Upper lobe of left lung (tissue), 6 donors: ENCODE measurements around the gene P2RX3. TPM values are rescaled to one million over a fixed set of nuclear protein-coding genes. Genes with fewer than 3 reads are reported as not detected.

ENCODE experiments used
- ATAC-seq, 2 donors: fragments of 200-7000 bp; cut with Tn5 transposase; one replicate each; pipeline ENCODE4 v1.9.1; 2022; ENCODE audit warnings: mild to moderate bottlenecking in 2 of 2, moderate library complexity in 2 of 2; ENCODE audit not compliant: low FRiP score in 2 of 2
- DNase-seq, 2 donors: peaks; one replicate each; pipeline ENCODE4 v3.0.0-alpha.2; 2019 to 2020
- H3K27ac ChIP-seq, 4 donors: fragments of 200-600 bp; sonication (generic); one replicate each; pipeline ENCODE4 v1.5.1; 2016 to 2019
- H3K27me3 ChIP-seq, 4 donors: fragments of 200-600 bp; sonication (generic); one replicate each; pipeline ENCODE4 v1.5.1; 2017 to 2019
- H3K36me3 ChIP-seq, 4 donors: fragments of 200-600 bp; sonication (generic); one replicate each; pipeline ENCODE4 v1.5.1; 2016 to 2019
- H3K4me1 ChIP-seq, 4 donors: fragments of 200-600 bp; sonication (generic); one replicate each; pipeline ENCODE4 v1.5.1; 2018 to 2019
- H3K4me3 ChIP-seq, 4 donors: fragments of 200-600 bp; sonication (generic); one replicate each; pipeline ENCODE4 v1.5.1; 2017 to 2019; ENCODE audit warnings: mild to moderate bottlenecking in 2 of 4, moderate library complexity in 1 of 4
- H3K9me3 ChIP-seq, 4 donors: fragments of 200-600 bp; sonication (generic); one replicate each; pipeline ENCODE4 v1.5.1; 2018 to 2019
- EP300 ChIP-seq, 4 donors: sonication (generic); formaldehyde crosslinking; IDR thresholded peaks; one replicate each; pipeline ENCODE4 v1.5.1; 2017; ENCODE audit warnings: antibody characterized with exemption in 4 of 4, control low read depth in 2 of 4
- POLR2A ChIP-seq, 4 donors: fragments of 450-650 bp; IDR thresholded peaks; one replicate each; pipeline ENCODE4 v1.5.1; 2016 to 2017; ENCODE audit warnings: antibody characterized with exemption in 4 of 4, mild to moderate bottlenecking in 2 of 4
- POLR2AphosphoS5 ChIP-seq, 2 donors: sonication (generic); formaldehyde crosslinking; IDR thresholded peaks; one replicate each; pipeline ENCODE4 v1.5.1; 2017; ENCODE audit warnings: antibody characterized with exemption in 2 of 2
- WGBS, 2 donors: methylation state at CpG; one replicate each; pipeline ENCODE4 v1.1.5; 2017 to 2018; 5-methylcytosine and 5-hydroxymethylcytosine counted together
- total RNA-seq, 6 donors: library from RNA; depleted of rRNA in 4 of 6; stranded (reverse); fragments of >200 nt in 4 of 6; gene quantifications; one replicate each; pipeline versions ENCODE4 v1.1.0 to v1.2.1, GENCODE V29; 2016 to 2021
- TF ChIP-seq, protein P1 (sequence below), 6 experiments: fragments of 450-650 bp in 4 of 6; fragments of 200-600 bp in 2 of 6; sonication (generic) in 2 of 6; IDR thresholded peaks; one replicate each; pipeline ENCODE4 v1.5.1; 2016 to 2019; ENCODE audit warnings: antibody characterized with exemption in 6 of 6
- donor health status: DM: no; HTN: no; CAD: no; lungs with moderate emphysema.
- donor health status: DM: no; HTN: yes; CAD: no; lungs with severe emphysema.

The P2RX3 gene
- total RNA-seq, 6 donors from 2014 or later, result not detected

DNA sequence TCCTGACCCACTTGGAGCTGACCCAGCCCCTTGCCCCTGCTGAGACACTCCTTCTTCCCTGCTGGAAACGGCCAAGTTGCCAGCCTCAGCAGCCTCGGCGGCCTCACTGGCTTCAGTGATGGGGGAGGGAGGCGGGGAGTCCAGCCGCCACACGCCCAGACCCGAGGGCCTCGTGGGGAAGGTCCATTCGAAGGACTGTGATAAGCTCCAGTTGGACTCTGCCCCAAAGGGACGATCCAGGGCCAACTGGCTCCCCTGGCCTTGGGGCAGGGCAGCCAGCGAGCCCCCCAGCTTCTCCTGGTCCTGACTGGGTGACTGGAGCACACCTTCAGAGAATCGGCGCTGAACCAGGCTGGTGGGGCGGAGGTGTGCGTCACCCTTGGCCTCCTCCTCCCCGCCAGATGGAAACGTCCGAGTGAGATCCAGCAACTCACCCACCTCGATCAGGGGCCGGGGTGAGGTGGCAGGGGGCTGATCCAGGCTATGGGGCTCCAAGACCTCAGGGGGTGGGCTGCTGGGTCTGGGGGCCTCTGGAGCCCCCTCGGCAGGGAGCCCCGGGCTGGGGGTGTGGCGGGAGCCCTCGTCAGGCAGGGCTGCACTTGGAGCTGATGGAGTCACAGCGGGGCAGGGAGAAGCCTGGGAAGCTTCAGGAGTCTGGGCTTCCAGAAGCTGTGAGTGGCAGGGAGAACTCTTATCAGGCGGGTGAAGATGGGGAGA, 24.9 kb upstream of the P2RX3 start:
- Histone ChIP-seq H3K9me3 (no peaks in the 10 kb centered on the region), H3K36me3 (peaks cover 22 to 74% (median 63%) of the 10 kb centered on the region in 4 donors), H3K27ac (peak overlapping the region; percentile 81 to 94 (median 90)), H3K4me1 (peaks cover 62 to 83% (median 79%) of the 10 kb centered on the region in 4 donors), H3K27me3 (no peaks in the 10 kb centered on the region), H3K4me3 (no peak overlapping the region)
- ATAC-seq (no peak), DNase-seq (peak in 1 of 2 donors; percentile 75)
- WGBS, 2 donors, result 75 to 76% methylated on average over 12 to 21 of the region's 26 CpGs
- TF ChIP-seq POLR2AphosphoS5 (IDR thresholded peaks at IDR 0.05) (no peak), EP300 (IDR thresholded peaks at IDR 0.05) (no peak), POLR2A (IDR thresholded peaks at IDR 0.05) (no peak)
- TF ChIP-seq, protein P1, sequence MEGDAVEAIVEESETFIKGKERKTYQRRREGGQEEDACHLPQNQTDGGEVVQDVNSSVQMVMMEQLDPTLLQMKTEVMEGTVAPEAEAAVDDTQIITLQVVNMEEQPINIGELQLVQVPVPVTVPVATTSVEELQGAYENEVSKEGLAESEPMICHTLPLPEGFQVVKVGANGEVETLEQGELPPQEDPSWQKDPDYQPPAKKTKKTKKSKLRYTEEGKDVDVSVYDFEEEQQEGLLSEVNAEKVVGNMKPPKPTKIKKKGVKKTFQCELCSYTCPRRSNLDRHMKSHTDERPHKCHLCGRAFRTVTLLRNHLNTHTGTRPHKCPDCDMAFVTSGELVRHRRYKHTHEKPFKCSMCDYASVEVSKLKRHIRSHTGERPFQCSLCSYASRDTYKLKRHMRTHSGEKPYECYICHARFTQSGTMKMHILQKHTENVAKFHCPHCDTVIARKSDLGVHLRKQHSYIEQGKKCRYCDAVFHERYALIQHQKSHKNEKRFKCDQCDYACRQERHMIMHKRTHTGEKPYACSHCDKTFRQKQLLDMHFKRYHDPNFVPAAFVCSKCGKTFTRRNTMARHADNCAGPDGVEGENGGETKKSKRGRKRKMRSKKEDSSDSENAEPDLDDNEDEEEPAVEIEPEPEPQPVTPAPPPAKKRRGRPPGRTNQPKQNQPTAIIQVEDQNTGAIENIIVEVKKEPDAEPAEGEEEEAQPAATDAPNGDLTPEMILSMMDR (IDR thresholded peaks at IDR 0.05), result no peak

DNA sequence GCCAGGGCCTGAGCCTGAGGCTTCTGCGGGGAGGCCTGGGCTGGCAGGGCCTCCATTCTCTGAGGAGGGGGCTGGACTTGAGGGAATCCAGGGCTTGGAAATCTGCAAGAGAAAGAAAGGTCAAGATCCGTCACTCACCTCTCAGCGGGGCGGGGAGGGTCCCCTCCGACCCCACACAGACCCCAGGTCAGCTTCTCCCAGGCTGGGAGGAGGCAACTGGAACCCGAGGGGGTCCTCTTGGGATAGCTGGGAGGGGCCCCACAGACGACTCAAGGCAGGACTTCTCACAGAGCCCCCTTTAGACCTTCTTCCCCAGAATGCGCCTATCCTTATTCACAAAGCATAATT, 24.4 kb upstream of the P2RX3 start:
- ATAC-seq, result no peak
- TF ChIP-seq, protein P1 (IDR thresholded peaks at IDR 0.05), result no peak
- no peak for TF ChIP-seq EP300 (IDR thresholded peaks at IDR 0.05)
- peaks cover 22 to 78% (median 64%) of the 10 kb centered on the region in 4 donors for H3K36me3 ChIP-seq

DNA sequence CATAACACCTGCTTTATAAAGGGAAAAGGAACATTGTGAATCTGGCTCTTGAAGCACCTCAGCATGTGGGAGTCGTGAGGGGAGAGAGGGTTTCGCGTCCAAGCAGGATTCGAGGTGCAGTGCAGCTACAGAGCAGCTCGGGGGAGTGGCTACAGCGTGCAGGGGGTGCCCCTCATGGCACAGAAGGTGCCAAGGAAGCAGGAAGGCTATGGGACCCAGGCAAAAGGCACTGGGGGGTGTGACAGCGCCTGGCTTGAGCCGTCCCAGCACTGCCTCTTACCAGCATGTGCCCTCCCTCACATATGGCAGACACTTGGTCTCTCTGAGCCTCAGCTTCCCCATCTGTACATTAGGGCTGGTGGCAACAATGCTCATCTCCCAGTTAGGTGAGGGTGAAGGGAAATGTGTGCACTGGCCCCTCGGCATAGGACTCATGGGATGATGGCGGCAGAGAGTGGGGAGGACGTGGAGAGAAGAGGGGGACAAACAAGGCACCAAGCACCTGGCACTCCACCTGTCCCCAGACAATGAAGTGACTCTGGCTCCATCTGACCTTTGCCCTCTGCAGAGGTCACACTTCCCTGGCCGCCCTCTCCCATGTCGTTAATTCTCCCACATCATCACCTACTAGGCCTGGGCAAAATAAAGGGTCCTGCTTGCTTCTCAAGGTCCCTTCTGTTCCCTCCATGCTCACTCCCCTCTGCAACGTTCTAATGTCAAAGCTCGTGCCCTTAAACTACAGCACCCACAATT, 23.8 kb upstream of the P2RX3 start:
- DNase-seq, result no peak
- H3K4me1 ChIP-seq, result peaks cover 66 to 78% (median 76%) of the 10 kb centered on the region in 4 donors
- no peak for ATAC-seq
- 91 to 94% methylated on average over 13 to 15 of the region's 15 CpGs for WGBS, 2 donors
- H3K36me3 ChIP-seq, result peaks cover 22 to 79% (median 64%) of the 10 kb centered on the region in 4 donors
- H3K27ac ChIP-seq, result peak overlapping the region in 1 of 4 donors; percentile 22
- H3K27me3 ChIP-seq, result no peaks in the 10 kb centered on the region
- TF ChIP-seq POLR2AphosphoS5 (IDR thresholded peaks at IDR 0.05), result no peak
- TF ChIP-seq EP300 (IDR thresholded peaks at IDR 0.05), result no peak
- no peak for TF ChIP-seq POLR2A (IDR thresholded peaks at IDR 0.05)
- TF ChIP-seq, protein P1 (IDR thresholded peaks at IDR 0.05), result no peak
- no peak overlapping the region for H3K4me3 ChIP-seq
- no peaks in the 10 kb centered on the region for H3K9me3 ChIP-seq

More for the DNA sequence above, 24.4 kb upstream of the P2RX3 start:
- H3K4me3 ChIP-seq, result no peak overlapping the region
- H3K27ac ChIP-seq, result peak overlapping the region in 2 of 4 donors; percentile 22 to 91
- H3K9me3 ChIP-seq, result no peaks in the 10 kb centered on the region
- DNase-seq, result no peak
- H3K4me1 ChIP-seq, result peaks cover 64 to 83% (median 79%) of the 10 kb centered on the region in 4 donors
- H3K27me3 ChIP-seq, result no peaks in the 10 kb centered on the region
- 59 to 86% methylated on average over 4 to 8 of the region's 8 CpGs for WGBS, 2 donors

DNA sequence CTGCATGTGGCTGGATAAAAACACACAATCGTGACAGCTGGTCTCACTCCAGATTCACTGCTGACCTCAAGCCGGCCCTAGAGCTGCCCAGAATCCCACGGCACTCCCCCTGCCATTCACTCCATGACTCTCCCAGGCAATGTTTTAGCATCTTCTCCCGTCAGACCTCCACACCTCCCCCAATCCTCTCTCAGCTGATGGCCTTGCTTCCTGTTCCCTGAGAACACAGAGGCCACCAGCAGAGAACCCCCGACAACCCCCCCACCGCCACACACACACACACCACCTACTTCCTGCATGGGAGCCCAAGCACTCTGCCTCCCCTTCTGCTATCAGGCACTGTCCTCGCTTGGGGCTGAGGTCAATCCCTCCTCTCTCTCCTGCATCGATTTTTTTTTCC, 22.7 kb upstream of the P2RX3 start:
- 18 to 22% methylated on average over 8 of the region's 8 CpGs for WGBS, 2 donors
- H3K4me1 ChIP-seq, result peaks cover 66 to 77% (median 74%) of the 10 kb centered on the region in 4 donors
- no peaks in the 10 kb centered on the region for H3K9me3 ChIP-seq
- peaks cover 26 to 80% (median 62%) of the 10 kb centered on the region in 4 donors for H3K36me3 ChIP-seq
- H3K27me3 ChIP-seq, result no peaks in the 10 kb centered on the region
- ATAC-seq (no peak), DNase-seq (no peak)
- H3K4me3 ChIP-seq, result no peak overlapping the region
- TF ChIP-seq POLR2A (IDR thresholded peaks at IDR 0.05) (no peak), EP300 (IDR thresholded peaks at IDR 0.05) (no peak), POLR2AphosphoS5 (IDR thresholded peaks at IDR 0.05) (peak in 1 of 2 donors; percentile 13)
- TF ChIP-seq, protein P1 (IDR thresholded peaks at IDR 0.05), result no peak
- peak overlapping the region; percentile 35 to 59 (median 44) for H3K27ac ChIP-seq
